SKM-1 (cell line): ENCODE results near the gene TOPORS.
"Not testable (repeated sequence)": the region's sequence is repeated elsewhere in the genome, so short reads cannot be mapped to it uniquely, and the experiment has no call there.

Experiments
- DNase-seq: peaks from one replicate; lab custom pipeline; 2025; ENCODE audit not compliant: unreplicated experiment; lab: John Stamatoyannopoulos, UW

The TOPORS gene

DNA sequence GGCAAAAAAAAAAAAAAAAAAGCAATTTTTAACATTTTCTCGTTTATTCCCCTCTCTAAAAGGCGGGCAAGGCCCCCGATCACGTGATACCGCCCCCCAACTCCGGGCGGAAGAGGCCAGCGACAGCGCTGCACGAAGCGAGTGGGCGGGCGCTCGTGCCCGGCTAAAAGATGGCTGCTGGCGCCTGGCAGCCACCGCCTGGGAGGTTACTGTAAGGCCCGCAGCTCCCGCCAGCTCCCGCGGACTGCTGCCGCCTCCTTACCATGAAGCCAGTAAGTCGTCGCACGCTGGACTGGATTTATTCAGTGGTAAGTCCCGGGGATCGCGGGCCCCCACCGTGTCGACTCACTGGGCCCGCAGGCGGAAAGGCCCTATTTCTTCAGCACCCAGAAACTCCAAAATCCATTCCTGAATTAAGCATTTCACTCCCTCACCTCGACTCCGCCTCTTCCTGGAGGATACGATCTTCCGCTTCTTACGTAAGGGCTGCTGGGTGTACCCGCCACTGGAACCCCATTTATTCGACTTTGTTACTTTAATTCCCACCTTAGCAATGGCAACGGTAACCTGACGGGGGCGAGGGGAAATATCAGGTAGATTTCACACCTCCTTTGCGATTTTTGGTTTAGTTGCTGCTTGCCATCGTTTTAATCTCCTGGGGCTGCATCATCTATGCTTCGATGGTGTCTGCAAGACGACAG is at the start of gene TOPORS, which contains the start of gene SMIM27:
Gene TOPORS, minus strand, starts transcription at position 415 of the 701 bp plus-strand sequence. Its CDS starts 150 bp downstream, at position 265.
Gene SMIM27, plus strand, starts transcription at position 156 of the 701 bp plus-strand sequence. Its CDS starts 108 bp downstream, at position 264.
- peak; percentile 71 for DNase-seq

DNA sequence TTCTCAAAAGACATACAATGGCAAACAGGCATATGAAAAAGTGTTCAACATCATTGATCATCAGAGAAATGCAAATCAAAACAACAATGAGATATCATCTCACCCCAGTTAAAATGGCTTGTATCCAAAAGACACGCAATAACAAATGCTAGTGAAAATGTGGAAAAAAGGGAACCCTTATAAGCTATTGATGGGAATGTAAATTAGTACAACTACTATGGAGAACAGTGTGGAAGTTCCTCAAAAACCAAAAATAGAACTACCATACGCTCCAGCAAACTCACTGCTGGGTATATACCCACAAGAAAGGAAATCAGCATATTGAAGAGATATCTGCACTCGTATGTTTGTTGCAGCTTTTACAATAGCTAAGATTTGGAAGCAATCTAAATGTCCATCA is 46.6 kb upstream of the TOPORS start:
- DNase-seq: not testable (repeated sequence)

DNA sequence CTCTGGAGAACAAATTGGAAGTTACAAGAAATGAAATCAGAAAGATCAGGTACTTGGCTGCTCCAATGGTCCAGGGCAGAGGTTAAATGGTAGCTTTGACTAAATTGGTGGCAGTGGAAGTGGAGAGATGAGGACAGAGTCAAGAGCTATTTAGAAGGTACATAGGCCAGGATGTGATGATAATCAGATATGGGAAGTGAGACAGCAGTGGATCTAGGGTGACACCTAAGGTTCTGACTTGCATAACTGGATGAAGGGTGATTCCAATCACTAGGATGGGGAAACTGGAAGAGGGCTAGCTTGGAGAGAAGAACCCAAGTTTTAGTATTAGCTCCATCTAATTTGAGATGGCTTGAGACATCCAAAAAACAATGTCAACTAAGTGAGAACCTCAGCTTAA is 44.5 kb upstream of the TOPORS start:
- DNase-seq: no peak

DNA sequence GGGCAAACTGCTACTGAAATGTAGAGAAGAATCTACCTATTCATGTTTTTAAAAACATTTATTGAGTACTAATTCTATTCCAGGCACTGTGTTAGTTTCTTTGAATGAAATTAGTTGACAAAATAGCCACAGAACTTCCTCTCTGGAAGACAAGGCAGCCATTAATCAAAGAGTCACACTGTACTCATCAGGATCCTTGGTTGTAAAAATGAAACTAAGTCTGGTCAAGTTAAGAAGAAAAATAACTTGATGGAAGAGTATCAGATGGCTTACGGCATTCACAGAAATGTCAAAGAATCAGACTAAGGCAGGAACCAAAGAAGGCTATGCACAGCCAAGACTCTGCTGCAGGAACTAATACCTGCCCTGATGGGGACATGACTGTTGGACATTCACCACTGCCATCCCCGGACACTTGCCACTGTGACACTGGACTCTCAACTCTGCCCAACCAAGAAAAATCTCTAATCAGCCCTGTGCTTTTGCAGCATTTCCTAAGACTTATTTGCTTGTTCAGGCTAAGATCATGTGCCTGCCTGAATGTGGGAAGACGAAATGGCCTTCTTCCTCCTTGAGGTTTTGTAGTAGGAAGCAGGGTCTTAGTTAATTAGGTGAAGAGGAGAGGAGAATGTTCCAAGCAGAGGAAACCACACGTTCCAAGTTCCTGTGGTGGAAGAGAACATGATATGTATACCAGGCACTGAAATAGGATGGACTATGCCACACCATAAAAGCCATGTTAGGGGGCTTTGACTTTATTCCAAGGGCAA is 43.9 kb upstream of the TOPORS start:
- peak; percentile 7 for DNase-seq

DNA sequence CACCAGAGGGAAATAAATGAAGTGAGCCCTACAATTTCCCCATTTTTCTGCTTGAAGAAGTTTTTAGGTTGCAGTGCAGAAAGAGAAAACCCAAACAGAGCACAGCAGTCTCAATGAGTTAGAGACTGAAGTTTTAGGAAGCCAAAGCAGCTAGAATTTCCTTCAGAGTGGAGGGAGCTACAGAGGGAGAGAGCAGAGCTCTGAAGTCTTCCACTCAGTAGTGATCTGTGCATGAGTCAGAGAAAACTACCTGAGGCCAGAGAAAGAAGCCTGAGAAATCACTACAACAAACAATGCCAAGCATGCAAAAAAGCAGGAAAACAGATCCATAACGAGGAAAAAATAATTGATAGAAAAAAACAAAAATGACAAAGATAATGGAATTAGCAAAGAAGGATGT is 38.5 kb upstream of the TOPORS start:
- no peak for DNase-seq

DNA sequence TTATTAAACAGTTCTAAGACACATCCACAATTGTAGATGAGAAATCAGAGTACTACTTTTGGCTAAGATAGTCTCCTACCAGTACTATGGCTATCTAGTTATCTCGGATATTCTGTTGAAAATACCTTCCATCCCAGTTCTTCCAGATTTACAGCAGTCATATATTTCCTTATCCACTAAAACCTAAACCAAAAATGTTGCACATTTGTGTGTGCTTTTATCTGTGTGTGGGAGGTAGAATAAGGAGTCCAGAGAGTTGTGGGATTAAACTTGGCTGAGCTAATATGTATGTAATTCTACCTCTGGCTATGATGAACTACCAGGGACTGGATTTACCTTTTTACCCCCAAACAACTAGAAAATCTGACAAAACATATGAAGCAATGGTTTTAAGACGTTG is 38.1 kb upstream of the TOPORS start:
- DNase-seq: no peak

DNA sequence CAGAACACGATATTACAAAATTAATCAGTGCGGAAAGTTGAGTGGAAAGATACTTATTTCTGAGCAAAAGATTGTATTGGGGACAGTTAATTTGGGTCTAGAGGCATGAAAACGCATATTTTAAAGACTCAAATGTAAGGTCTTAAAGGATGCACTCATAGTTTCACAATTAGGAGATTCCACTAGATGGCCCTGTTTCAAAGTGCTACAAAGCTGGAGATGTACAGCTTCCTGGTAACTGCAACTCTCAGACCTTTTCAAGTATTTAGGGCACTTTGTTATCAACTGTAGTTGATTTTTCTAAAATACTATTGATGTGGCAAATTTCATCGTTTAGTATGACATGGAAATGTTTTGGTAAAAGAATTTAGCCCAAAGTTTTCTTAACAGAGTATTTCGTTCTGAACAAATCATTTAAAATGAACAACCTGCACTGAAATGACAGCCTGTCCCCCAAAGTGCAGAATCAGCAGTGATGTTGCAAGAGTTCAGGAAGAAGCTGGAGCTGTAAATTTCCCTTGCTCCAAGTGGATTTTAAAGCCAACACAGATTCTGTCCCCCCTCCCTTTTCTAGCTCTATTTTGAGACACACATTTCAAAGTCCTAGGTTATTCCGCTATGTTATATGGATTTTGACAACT is 36.8 kb upstream of the TOPORS start:
- no peak for DNase-seq

DNA sequence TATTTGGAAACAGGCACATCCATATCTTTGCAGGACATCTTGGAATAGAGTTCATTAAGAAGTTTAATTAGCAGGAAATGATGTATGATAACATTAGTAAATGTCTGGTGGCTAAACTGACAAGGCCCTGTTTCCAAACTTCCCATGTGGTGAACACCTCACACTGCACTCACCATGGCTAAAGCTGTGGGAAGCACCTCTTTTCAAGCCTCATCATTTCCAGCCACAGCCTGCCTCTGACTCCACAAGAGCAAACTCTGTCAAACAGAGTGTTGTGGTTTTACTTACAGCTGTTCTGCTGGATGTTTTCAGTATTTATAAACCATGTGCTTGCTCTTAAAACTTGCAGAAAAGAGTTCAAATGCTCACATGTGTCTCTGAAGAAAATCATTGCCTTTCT is 35.5 kb upstream of the TOPORS start:
- no peak for DNase-seq

DNA sequence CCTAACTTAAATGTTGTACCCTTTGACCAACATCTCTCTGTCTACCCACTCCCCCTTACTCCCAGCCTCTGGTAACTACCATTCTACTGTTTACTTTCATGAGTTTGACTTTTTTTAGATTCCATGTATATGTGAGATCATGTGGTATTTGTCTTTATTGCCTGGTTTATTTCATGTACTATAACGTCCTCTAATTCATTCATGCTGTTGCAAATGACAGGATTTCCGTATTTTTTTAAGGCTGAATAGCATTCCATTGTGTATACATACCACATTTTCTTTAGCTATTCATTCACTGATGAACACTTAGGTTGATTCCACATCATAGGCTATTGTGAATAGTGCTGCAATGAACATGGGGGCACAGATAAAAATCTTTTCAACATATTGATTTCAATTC is 32.4 kb upstream of the TOPORS start:
- DNase-seq: no peak

DNA sequence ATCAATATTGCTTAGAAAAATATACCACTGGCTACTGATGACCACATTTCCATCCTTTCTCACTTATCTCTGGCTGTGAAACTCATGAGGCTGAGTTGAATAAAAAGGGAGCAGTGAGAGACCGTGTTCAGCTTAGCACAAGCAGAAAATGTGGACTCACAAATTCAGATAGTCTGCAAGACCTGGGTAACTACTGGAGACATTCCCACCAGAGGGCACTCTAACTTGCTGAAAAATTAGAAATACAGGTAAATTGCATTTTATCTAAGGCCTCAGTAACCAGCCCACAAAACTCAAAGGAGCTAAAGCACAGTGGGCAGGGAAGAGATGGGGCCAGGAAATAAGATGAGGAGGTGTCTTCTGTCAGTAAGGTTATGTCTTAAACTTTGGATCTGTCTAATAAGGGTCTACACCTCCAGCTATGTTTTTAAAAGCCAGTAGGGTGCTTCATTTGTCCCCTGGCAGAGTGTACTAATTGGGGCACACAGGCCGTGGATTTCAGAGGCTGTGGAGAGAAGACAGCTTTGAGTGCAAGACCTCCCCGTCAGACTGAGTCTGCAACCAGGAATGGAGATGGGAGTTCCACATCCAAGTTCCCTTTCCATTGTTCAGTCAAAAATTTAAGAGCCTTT is 29.2 kb upstream of the TOPORS start:
- DNase-seq: peak; percentile 43

DNA sequence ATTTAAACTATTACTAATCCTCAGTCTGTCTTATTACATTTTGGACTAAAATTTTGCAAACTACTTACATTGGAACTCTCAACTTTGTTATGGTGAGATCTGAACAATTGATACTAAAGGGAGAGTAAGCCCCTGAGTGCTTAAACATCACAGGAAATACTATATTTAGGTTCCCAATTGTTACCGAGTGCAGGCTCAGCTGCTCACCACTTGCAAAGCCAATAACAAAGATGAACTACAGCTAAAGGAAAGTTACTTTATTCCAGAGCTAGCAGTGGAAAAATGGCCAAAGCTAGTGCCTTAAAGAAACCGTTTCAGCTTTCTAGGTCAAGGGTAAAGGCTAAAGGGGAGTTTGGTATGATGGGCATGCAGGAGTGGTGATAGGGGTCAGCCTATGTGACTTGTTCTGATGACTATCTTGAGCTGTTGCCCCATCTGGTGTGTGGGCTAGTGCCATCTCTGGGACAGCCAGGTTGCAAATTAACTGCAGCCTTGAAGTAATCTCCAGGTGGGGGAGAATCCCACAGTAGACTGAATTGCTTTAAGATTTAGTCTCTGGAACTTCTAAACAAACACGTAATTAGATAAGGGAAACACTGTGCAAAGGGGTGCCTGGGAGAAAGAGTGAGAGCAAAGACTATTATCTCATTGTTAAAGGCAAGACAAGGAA is 28.4 kb upstream of the TOPORS start:
- no peak for DNase-seq

DNA sequence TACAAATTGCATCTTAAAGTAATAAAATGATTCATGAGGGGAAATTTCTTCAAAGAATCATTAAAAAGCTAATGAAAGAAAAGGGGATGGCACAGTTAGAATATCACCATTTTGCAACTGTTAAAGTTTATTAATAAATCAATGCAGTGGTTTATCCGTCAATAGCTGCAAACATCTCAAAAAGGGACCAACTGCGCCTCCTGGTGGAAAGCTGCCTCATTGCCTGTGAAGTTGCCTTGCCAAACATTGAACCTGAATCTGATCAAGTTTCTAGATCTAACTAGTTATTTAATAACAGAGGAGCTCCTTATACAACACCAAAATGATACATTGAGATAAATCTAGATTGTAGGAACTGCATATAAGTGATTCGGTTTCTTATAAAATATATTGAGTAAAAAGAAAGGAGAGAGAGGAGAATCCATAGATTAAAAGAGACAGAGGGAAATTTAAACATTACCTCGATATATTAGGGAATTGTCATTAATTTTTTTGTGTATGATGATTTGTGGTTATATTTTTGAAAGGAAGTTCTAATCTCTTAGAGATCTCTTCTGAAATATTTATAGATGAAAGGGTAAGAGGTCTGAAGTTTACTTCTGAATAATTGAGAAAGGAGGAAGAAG is 27.4 kb upstream of the TOPORS start:
- DNase-seq: peak; percentile 30

DNA sequence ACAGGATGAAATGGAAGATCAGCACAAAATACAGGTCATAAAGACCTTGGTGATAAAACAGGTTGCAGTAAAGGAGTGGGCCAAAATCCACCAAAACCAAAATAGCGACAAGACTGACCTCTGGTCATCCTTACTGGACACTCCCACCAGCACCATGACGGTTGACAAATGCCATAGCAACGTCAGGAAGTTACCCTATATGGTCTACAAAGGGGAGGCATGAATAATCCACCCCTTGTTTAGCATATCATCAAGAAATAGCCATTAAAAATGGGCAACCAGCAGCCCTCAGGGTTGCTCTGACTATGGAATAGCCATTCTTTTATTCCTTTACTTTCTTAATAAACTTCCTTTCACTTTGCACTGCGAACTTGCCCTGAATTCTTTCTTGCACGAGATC is 26.6 kb upstream of the TOPORS start:
- DNase-seq: no peak

DNA sequence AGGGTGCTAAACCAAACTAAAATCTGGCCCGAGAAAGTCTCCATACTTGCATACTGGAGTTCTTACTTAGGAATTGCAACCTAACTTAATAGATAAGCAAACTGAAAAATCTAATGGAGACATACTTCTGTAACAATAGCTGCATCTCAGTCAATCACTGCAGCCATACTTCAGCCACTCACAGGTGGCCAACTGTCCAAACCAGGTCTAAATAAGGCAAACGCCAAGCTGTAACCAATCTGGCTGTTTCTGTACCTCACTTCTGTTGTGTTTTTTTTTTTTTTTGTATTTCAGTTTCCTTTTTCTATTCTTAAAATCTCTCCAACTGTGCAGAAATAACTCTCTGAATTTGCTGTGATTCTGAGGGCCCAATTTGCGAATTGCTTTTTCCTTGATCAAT is 24.9 kb upstream of the TOPORS start:
- no peak for DNase-seq

DNA sequence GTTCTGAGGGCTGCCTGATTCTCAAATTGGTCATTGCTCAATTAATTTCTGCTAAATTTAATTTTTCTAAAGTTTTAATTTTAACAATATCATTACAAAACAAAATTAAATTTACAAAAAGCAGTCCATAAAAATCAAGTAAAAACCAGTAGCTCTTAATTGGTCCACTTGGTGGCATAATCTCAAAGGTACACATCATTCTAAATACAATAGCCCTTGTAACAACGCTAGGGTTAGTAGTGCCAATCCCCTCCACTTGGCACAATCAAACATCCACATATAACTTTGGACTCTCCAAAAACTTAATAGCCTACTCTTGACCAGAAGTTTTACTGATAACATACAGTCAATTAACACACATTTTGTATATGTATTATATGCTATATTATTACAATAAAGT is 22.5 kb upstream of the TOPORS start:
- no peak for DNase-seq

DNA sequence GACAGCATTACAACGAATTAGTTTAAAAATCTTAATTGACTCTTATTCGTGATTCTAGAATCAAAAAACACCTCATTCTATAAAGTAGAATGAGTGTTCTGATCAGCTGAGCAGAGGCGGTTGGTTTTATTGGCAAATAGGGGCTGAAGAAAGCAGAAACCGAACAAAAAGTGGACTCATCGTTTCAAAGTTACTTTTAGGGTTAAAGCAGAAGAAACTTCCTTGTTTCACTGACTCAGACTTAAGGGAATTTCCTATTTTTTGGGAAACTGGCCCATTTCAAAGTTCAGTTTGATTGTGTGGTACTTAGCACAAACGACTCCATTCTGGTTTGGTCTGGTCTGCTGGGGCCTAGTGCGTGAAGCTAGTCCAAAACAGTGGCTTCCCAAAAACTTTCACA is 21.4 kb upstream of the TOPORS start:
- DNase-seq: no peak

DNA sequence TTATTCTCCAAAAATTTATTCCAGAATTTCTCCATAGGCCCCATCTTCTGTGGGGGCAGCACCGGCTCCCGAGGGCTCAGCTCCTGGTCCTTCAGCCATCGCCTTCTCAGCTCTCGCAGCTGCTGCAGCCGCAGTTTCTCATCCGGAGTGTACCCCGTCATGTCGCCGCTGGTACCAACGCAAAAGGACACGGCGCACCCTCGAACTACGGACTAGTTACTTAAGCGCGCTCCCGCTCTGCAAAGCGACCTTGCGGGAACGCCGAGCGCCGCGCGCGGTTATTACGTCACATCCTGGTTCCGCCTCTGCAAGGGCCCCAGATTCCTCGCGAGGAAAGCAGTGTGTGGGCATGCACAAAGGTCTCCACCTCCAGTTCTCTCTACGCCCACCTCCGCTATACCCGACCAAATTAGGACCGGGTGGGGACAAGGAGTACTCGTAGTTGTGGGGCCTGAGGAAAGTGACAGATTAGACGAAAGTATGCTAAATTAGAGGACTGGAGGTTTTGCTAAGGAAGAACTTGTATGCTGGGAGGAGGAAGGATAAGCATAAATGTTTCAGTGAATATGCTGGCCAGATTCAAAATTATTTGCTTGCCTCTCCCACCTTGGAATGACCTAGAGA is 20.6 kb upstream of the TOPORS start, which contains the start of gene NDUFB6:
Gene NDUFB6, minus strand, starts transcription at position 260 of the 624 bp plus-strand sequence. Its CDS starts 99 bp downstream, at position 161.
- peak; percentile 85 for DNase-seq

DNA sequence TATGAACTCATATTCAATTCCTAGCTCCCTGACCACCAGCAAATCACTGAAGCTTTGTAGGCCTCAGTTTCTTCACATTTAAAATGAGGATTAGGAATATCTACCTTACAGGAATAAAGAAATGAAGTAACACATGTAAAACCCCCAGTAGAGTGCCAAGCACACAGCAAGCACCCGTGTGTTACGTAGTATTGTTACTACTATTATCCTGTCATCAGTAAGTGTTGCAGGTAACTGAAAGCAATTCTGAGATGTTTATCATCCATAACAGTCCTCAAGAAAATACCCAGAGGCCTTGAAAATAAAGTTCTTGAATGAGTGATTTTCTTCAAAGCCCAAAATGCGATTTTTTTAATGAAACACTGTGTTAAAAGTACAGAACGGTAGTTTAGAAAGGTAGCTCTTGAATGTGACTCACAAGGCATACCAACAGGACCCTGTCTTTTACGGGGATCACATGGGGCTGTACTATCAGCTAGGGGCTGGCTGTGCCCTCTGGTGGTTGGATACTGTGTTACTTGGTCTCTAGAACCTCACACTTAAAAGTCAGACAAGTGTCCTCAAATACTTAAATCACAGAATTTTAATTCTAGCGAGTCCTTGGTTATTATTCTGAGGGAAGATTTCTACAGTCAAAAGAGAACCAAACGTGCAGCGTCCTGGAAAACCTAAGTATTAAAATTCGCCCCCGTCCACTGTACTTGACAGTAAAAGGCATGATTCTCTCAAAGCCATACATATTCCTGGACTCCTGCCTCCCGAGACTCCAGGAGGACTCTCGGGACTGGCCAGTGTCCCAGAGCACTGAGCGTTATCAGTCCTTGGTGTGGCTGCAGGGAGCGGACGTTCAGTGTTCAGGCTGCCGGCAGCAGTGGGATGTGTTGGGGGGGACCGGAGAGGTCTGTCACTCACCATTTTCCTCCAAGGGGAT is 19.8 kb upstream of the TOPORS start:
- DNase-seq: peak; percentile 59

DNA sequence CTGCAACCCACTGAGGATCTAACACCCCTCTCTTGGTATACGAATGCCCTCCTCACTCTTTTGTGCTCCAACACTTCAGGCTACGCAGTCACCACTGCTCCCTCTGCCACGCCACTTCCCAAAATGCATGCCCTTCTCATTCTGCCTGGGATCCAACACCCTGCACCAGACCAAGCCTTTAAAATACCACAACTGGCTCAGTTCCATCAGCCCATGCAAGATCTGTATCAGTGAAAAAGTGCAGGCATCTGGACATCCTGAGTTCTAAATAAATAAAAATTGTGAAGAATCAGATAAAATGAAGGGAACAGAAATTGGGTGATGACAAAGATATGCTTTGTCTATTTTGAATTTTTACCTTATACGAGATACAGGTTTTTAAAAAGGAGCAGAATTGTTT is 17.9 kb upstream of the TOPORS start:
- DNase-seq: no peak
